Dendritic cell treated with granulocyte-macrophage colony-stimulating factor and Interleukin-4, amounts not matched to agents 40 ng/mL and 50 ng/mL, for 4 days (primary cell): ENCODE measurements around the gene NYNRIN.

Experiments
- H3K27ac Mint-ChIP-seq: one replicate; pipeline ENCODE4 v1.8.0; 2022; ENCODE audit warnings: mild to moderate bottlenecking, mixed read lengths
- H3K27me3 Mint-ChIP-seq: one replicate; pipeline ENCODE4 v1.8.0; 2022; ENCODE audit warnings: mild to moderate bottlenecking, mixed read lengths
- H3K36me3 Mint-ChIP-seq: one replicate; pipeline ENCODE4 v1.8.0; 2022; ENCODE audit warnings: low read depth, mixed read lengths
- H3K4me1 Mint-ChIP-seq: one replicate; pipeline ENCODE4 v1.8.0; 2022; ENCODE audit warnings: low read depth, mixed read lengths
- H3K4me3 Mint-ChIP-seq: one replicate; pipeline ENCODE4 v1.8.0; 2022; ENCODE audit warnings: mild to moderate bottlenecking, moderate library complexity, mixed read lengths
- H3K9me3 Mint-ChIP-seq: one replicate; pipeline ENCODE4 v1.8.0; 2022; ENCODE audit warnings: mixed read lengths
- intact Hi-C: fragments of 100-400 bp; cut with micrococcal nuclease; formaldehyde crosslinking; loops from one replicate; pipeline ENCODE4 v1.15.0; 2022

Gene NYNRIN

GRCh38 chr14:24432259-24433131, 33.7 kb downstream of the NYNRIN start:
- H3K27ac Mint-ChIP-seq, result peak overlapping the region; percentile 97
- peaks cover 77% of the 10 kb centered on the region for H3K36me3 Mint-ChIP-seq
- intact Hi-C loops, result no loop called here
- H3K27me3 Mint-ChIP-seq, result peaks cover 7% of the 10 kb centered on the region
- H3K4me3 Mint-ChIP-seq, result peak overlapping the region; percentile 82
- H3K9me3 Mint-ChIP-seq, result no peaks in the 10 kb centered on the region
- H3K4me1 Mint-ChIP-seq, result peaks cover 75% of the 10 kb centered on the region

DNA sequence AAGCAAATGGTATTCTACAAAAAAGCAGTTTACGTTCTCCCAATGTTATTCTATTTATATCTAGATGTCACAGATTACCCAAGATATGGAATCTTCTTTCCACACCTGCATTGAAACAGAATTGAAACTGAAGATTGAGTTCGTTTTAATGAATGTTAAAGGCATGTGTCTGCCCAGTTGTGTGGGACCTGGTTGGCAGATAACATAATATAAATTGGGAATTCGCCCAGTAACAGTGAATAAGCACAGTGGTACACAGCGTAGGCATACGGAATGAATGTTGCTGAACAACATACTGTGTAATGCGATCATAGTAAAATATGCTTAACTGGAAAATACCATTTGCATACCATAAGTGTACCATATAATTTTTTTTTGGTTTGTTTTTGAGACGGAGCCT, 35.2 kb downstream of the NYNRIN start:
- Mint-ChIP-seq H3K4me1 (peaks cover 79% of the 10 kb centered on the region), H3K27me3 (no peaks in the 10 kb centered on the region), H3K36me3 (peaks cover 87% of the 10 kb centered on the region), H3K9me3 (no peaks in the 10 kb centered on the region), H3K27ac (no peak overlapping the region), H3K4me3 (no peak overlapping the region)
- intact Hi-C loops, result no loop called here

DNA sequence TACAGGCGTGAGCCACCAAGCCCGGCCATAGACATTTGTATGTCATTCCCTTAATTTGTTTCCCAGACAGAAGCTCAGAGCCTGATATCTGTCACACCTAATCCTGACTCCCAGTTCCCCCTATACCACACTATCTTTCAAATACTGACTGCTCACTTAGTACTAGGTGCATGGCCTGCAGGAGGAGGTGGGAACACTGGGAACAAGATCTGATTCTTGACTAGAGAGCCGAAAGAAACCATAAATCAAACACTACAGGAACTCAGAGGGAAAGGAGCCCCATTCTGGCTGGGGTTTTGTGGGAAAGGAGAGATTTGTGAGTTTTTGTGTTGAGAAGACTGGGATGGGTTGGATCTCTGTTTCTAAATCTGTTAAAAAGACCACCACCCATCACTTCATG, 35.9 kb downstream of the NYNRIN start:
- Mint-ChIP-seq H3K4me3 (no peak overlapping the region), H3K36me3 (peaks cover 93% of the 10 kb centered on the region), H3K27ac (peak overlapping the region; percentile 2), H3K27me3 (no peaks in the 10 kb centered on the region), H3K4me1 (peaks cover 79% of the 10 kb centered on the region), H3K9me3 (no peaks in the 10 kb centered on the region)
- intact Hi-C loops, result no loop called here

- H3K27me3 Mint-ChIP-seq, result no peaks in the 10 kb centered on the region
- intact Hi-C loops, result no loop called here
- H3K4me3 Mint-ChIP-seq, result no peak overlapping the region
- H3K27ac Mint-ChIP-seq, result peak overlapping the region; percentile 7
- no peaks in the 10 kb centered on the region for H3K9me3 Mint-ChIP-seq
- peaks cover 99% of the 10 kb centered on the region for H3K36me3 Mint-ChIP-seq
- peaks cover 85% of the 10 kb centered on the region for H3K4me1 Mint-ChIP-seq
Measured at GRCh38 chr14:24435192-24435810, 36.5 kb downstream of the NYNRIN start.

DNA sequence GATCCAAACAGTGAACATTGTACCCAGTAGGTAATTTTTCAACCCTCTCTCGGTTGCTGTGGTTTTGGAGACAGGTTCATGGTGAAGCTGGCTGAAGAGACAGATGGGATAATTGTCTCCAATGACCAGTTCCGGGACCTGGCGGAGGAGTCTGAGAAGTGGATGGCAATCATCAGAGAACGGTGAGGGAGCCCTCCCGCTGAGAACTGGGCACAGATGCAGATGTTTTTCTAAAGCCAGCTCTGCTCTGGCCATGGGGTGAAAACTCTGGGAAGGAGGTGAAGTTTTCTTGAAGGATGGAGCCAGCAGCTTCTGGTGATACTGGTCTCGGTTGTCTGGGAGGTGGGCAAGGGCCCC, 37.2 kb downstream of the NYNRIN start:
- Mint-ChIP-seq H3K27me3 (no peaks in the 10 kb centered on the region), H3K4me3 (no peak overlapping the region), H3K4me1 (peaks cover 89% of the 10 kb centered on the region), H3K27ac (peak overlapping the region; percentile 7), H3K9me3 (no peaks in the 10 kb centered on the region), H3K36me3 (peaks cover 99% of the 10 kb centered on the region)
- intact Hi-C loops, result loop anchor here (1.0 kb wide), 1 partner anchor 103 kb away; no protein-coding TSS in a partner anchor

DNA sequence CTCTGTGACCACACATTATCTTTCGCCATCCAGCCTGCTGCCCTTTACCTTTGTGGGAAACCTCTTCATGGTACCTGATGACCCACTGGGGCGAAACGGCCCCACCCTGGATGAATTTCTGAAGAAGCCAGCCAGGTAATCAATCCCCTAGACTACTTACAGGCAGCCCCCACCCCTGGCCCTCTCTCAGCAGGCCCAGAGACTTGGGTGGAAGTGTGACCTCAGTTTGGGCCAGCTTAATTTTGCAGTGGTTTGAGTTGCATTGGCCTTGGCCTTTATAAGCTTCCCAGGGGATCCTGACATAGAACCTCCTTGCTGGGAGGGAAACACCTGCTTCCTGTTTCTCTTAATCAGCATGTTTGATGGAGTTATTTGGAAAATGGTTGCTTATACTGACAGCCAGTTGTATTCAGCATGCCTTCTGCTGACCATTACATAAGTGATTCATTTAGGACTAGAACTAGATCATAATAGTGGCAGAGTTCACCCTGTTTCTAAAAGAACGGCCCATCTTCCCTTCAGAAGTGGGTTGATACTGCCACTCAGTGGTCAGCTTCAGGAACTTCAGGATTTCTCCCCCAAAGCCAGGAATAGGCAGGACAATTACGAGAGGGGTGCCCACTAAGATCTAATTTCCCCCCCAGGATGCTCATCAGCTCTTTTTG, 37.7 kb downstream of the NYNRIN start:
- H3K27me3 Mint-ChIP-seq, result no peaks in the 10 kb centered on the region
- H3K4me1 Mint-ChIP-seq, result peaks cover 89% of the 10 kb centered on the region
- intact Hi-C loops, result loop anchor here (1.0 kb wide), 1 partner anchor 103 kb away; no protein-coding TSS in a partner anchor
- peak overlapping the region; percentile 82 for H3K27ac Mint-ChIP-seq
- peaks cover 98% of the 10 kb centered on the region for H3K36me3 Mint-ChIP-seq
- H3K9me3 Mint-ChIP-seq, result no peaks in the 10 kb centered on the region
- peak overlapping the region; percentile 2 for H3K4me3 Mint-ChIP-seq

DNA sequence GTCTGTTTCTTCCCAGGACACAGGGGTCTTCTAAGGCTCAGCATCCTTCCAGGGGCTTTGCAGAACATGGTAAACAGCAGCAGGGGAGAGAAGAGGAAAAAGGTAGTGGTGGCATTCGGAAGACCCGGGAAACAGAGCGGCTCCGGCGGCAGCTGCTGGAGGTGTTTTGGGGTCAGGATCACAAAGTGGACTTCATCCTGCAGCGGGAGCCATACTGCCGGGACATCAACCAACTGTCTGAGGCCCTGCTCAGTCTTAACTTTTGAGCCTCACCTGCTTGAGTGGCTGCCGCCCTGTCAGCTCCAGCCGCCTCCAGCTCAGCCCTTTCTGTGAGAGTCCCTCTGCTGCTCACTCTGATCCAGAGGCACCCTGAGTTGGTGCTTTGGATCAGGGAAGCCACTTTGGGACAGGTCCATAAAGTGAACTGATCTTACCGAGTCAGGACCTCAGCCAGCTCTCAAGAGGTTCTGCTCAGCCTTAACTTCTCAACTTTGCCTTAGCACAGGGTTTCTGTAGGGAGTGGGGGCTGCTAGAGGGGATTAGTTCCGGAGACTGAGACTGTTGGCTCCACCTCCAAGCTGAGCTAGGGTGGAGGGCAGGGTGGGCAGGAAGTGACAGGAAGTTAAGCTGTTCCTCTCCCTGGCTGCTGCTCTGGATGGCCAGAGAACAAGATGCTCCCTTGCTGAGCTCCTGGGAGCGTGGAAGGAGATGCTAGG, 38.4 kb downstream of the NYNRIN start:
- H3K27me3 Mint-ChIP-seq, result no peaks in the 10 kb centered on the region
- peak overlapping the region; percentile 82 for H3K27ac Mint-ChIP-seq
- H3K9me3 Mint-ChIP-seq, result no peaks in the 10 kb centered on the region
- intact Hi-C loops, result no loop called here
- H3K4me1 Mint-ChIP-seq, result peaks cover 89% of the 10 kb centered on the region
- H3K4me3 Mint-ChIP-seq, result peak overlapping the region; percentile 9
- peaks cover 91% of the 10 kb centered on the region for H3K36me3 Mint-ChIP-seq

DNA sequence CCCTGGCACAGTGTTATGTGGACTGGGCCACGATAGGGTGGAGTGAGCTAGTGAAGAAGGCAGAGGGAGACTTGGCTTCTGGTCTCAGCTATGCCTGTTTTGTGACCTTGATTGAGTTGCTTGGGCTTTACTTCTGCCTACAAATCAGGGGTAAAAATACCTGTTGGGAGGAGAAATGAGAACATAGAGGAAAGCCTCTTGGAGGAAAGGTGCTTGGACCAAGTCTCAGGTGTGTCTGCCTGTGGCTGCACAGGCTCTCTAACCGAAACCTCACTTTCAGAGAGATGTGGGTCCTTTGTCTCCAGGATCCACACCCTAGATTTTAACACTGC, 38.9 kb downstream of the NYNRIN start:
- H3K27me3 Mint-ChIP-seq, result no peaks in the 10 kb centered on the region
- intact Hi-C loops, result no loop called here

DNA sequence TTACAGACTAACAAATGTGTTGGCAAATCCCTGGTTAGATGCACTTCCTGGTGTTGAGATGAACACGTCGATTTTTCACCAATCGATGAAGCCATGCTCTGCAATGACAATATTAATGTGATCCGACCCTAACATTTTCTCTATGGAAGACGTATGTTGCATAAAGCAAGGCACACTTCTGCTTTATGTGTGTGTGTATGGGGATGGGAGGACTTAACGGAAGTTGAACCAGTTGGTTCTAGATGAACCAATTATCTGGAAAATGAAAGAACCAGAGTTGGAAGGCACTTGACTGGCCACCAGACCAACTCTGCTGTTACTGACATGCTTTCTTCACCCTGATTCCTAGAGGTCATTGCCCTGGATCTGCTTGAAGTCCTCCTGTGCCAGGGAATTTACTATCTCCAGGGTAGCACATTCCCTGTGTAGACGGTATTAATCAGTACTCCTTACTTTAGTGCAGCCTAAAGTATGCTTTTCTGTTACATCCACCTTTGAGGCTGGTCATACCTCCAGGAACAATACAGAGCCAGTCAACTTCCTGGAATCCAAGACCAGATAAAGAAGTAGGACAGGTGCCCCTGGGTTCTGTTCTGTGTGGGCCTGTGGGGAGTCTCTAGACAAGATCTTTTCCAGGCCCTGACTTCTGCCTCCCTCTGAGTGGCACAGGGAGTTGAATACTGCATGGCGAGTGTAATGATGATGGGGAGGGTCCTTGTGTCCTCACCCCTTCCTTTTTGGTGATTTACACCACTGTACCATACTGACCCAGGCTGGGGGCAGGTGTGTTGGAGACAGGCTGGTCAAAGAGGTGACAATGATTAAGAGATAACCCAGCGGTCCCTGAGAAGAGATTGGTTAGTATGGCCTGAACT, 39.7 kb downstream of the NYNRIN start:
- Mint-ChIP-seq H3K36me3 (peaks cover 85% of the 10 kb centered on the region), H3K9me3 (no peaks in the 10 kb centered on the region), H3K27me3 (no peaks in the 10 kb centered on the region), H3K4me3 (no peak overlapping the region), H3K4me1 (peaks cover 90% of the 10 kb centered on the region), H3K27ac (peak overlapping the region; percentile 82)
- intact Hi-C loops, result no loop called here

More for the DNA sequence above, 38.9 kb downstream of the NYNRIN start:
- H3K27ac Mint-ChIP-seq, result peak overlapping the region; percentile 82
- peaks cover 93% of the 10 kb centered on the region for H3K4me1 Mint-ChIP-seq
- H3K4me3 Mint-ChIP-seq, result no peak overlapping the region
- H3K36me3 Mint-ChIP-seq, result peaks cover 86% of the 10 kb centered on the region
- no peaks in the 10 kb centered on the region for H3K9me3 Mint-ChIP-seq

DNA sequence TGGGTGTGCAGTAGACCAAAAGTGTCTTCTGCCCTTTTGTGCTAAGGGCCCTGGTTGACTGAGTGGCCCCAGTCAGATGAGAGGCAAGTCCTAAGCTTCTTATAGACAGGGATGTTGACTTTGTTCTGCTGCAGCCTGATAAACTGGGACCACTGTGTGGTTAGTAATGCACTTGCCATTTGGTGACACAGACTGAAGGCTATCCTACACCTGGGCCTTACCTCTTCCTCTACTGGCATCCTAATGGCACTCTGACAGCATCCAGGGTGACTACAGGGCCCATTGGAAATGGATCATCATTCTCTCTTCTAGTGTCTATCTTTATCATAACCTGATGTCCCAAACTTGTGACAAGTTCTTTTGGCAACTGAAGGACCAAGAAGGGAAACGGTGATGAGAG, 40.5 kb downstream of the NYNRIN start:
- Mint-ChIP-seq H3K36me3 (peaks cover 79% of the 10 kb centered on the region), H3K27ac (no peak overlapping the region), H3K27me3 (no peaks in the 10 kb centered on the region), H3K9me3 (no peaks in the 10 kb centered on the region), H3K4me1 (peaks cover 90% of the 10 kb centered on the region), H3K4me3 (no peak overlapping the region)
- intact Hi-C loops, result no loop called here

DNA sequence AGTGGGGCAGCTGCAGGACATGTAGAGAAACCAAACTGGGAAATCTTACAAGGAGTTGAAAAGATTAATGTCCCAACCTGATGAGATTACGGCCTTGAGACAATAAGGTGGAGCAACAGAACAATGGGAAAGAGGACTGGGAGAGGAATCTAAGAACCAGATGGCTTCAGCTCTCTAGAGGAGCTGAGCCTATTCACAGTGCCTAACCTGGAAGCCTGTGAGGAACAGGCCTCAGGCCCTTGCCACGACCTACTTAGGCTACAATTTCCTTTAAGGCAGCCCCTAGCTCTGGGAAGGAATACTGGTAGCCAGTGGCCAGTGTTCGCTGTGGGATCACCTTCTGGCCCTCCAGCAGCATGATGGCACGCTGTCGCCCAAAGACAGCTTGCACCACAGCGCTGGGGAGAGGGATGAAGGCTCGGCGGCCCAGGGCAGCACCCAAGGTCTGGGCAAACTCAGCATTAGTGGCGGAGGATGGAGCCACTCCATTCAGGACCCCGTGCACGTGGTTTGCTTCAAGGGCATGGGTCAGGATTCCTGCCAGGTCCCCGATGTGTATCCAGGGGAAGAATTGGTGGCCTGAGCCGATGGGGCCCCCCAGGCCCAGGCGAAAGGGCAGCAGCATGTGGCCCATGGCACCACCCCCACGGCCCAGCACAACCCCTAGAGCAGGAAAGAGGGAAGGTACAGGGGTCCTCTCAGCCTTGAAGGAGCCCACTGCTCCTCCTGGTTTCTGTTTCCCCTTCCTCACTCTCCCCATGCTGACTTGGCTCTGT, 41.2 kb downstream of the NYNRIN start:
- peaks cover 3% of the 10 kb centered on the region for H3K9me3 Mint-ChIP-seq
- H3K27me3 Mint-ChIP-seq, result no peaks in the 10 kb centered on the region
- peak overlapping the region; percentile 17 for H3K27ac Mint-ChIP-seq
- H3K4me1 Mint-ChIP-seq, result peaks cover 82% of the 10 kb centered on the region
- intact Hi-C loops, result no loop called here
- H3K4me3 Mint-ChIP-seq, result no peak overlapping the region
- H3K36me3 Mint-ChIP-seq, result peaks cover 71% of the 10 kb centered on the region

GRCh38 chr14:24440606-24441399, 42.0 kb downstream of the NYNRIN start:
- H3K4me3 Mint-ChIP-seq, result no peak overlapping the region
- peaks cover 10% of the 10 kb centered on the region for H3K9me3 Mint-ChIP-seq
- peaks cover 75% of the 10 kb centered on the region for H3K4me1 Mint-ChIP-seq
- H3K27ac Mint-ChIP-seq, result peak overlapping the region; percentile 17
- peaks cover 63% of the 10 kb centered on the region for H3K36me3 Mint-ChIP-seq
- H3K27me3 Mint-ChIP-seq, result no peaks in the 10 kb centered on the region
- intact Hi-C loops, result no loop called here
